HG02870 (cell line): ENCODE results near the gene EID3.
"Not testable (repeated sequence)": the region's sequence is repeated elsewhere in the genome, so short reads cannot be mapped to it uniquely, and the experiment has no call there.

Experiments
- ATAC-seq: cut with Tn5 transposase; IDR thresholded peaks from one replicate; pipeline ENCODE4 v1.9.1; 2021; ENCODE audit warnings: mild to moderate bottlenecking, moderate library complexity; ENCODE audit not compliant: unreplicated experiment

EID3 gene

DNA sequence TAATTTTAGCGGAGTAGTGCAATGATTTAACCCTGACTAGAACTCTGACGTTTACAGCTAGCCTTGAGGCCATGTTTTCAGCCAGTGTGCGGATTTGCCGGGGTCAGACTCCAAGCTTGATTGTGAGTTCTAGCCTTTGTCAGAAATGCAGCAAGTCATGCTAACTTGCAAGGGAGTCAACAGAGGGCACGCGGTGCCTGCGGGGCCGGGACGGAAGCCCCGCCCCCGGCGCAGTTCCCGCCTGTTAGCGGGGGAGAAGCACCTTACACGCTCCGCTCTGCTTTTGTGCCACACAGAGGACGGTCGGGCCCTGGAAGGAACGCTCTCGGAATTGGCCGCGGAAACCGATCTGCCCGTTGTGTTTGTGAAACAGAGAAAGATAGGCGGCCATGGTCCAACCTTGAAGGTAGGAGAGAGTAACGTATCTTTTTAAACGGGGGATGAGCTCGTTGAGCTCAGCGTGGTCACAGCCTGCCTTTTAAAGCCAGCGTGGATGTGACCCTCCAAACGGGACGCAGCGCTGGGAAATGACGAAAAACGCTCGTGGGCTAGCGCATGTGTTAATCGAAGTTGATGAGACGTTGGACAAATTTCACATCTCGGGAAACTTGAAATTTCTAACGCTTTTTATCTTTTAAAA is 14.8 kb upstream of the EID3 start:
- ATAC-seq: peak; percentile 44

DNA sequence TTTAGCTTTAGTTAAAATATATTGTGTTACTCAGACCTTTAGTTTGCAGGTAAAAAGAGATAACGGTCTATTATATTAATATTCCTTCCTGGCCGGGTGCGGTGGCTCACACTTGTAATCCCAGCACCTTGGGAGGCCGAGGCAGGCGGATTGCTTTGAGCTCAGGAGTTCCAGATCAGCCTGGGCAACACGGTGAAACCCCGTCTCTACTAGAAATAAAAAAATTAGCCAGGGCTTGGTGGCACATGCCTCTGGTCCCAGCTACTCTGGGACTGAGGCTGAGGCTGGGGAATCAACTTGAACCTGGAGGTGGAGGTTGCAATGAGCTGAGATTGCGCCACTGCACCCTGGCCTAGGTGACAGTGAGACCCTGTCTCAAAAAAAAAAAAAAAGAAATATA is 13.2 kb upstream of the EID3 start:
- no peak for ATAC-seq

DNA sequence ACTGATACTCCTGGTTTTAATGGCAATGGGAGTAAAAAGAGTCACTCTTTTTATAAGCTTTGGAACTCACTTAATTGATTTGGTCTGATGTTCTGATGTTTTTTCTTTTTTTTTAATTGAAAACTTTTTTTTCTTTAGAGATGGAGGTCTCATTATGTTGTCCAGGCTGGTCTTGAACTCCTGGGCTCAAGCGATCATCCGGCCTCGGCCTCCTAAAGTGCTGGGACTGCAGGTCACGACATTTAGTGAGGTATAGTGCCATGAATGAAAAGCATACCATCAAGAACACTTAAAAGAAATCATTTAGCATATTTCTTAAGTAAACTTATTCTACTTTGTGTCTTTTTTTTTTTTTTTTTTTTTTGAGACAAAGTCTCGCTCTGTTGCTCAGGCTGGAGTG is 12.7 kb upstream of the EID3 start:
- no peak for ATAC-seq

DNA sequence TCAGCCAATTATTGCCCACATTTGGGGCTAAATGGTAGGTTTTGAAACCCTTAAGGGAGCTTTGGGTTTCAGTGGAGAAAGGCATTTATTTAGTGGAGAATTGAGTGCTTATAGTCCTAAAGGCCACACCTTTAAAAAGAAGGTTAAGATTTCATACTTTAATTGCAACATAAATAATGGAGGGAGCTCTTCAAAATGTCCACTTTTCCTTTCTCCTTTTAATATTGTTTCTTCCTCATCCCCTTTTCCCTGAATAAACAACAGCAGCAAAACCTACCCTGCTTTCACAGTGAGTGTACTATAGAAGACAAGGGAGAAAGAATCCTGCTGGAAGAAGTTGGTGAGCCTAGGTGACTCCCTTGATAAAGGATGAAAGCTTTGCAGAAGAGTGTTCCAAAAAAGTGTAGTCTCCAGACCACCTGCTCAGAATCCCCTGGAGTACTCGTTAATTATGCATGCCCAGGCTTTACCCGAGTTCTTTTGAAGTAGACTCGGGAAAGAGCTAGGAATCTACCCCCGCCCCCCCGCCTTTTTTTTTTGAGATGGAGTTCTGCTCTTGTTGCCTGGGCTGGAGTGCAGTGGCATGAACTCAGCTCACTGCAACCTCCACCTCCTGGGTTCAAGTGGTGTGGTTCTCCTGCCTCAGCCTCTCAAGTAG is 11.5 kb upstream of the EID3 start:
- ATAC-seq: no peak

DNA sequence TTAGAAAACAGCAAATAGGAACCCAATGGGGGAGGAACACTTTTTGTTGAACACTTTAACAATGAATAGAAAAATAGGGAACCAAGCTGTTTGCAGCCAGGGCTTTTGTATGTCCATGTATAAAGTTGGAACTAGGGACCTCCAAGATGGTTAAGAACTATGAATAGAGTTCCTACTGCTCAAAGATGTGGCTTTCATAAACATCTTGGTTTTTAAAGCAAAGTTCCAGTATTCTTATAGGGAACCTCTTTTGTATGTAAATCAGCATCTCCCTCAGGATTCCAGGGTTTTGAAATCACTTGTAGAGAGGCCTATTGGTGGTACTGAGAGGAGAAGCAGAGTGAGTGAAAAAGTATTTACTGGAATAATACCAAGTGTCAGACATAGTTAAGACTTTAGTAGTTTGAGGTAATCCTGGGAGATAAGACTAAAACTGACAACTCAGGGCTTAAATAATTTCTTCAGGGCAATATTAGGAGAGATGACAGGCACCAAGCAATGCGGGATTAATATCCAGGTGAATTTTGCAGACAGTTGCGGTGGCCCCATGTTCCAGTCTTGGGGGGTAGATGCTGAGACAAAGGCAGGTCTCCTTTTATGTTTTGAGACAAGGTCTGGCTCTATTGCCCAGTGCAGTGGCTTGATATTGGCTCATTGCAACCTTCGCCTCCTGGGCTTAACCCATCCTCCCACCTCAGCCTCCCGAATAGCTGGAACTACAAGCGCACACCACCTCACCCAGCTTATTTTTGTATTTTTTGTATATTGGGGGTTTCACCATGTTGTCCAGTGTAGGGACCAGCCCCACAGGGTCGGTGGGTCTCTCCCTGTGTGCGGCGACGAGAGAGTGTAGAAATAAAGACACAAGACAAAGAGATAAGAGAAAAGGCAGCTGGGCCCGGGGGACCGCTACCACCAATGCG is 10.4 kb upstream of the EID3 start:
- no peak for ATAC-seq

DNA sequence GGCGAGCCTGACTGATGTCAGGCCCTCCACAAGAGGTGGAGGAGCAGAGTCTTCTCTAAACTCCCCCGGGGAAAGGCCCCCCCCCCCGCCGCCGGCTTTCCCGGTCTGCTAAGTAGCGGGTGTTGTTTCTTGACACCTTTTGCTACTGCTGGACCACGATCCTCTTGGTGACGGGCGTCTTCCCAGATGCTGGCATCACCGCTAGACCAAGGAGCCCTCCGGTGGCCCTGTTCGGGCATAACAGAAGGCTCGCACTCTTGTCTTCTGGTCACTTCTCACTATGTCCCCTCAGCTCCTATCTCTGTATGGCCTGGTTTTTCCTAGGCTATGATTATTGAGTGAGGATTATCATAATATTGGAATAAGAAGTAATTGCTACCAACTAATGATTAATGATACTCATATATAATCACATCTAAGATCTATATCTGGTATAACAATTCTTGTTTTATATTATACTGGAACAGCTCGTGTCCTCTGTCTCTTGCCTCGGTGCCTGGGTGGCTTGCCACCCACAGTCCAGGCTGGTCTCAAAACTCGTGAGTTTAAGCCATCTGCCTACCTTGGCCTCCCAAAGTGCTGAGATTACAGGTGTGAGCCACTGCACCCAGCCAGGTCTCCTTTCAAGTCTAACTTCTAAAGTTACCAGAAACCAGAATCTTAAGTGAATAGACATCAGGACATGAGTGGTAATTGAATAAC is 9.2 kb upstream of the EID3 start:
- ATAC-seq: not testable (repeated sequence)

DNA sequence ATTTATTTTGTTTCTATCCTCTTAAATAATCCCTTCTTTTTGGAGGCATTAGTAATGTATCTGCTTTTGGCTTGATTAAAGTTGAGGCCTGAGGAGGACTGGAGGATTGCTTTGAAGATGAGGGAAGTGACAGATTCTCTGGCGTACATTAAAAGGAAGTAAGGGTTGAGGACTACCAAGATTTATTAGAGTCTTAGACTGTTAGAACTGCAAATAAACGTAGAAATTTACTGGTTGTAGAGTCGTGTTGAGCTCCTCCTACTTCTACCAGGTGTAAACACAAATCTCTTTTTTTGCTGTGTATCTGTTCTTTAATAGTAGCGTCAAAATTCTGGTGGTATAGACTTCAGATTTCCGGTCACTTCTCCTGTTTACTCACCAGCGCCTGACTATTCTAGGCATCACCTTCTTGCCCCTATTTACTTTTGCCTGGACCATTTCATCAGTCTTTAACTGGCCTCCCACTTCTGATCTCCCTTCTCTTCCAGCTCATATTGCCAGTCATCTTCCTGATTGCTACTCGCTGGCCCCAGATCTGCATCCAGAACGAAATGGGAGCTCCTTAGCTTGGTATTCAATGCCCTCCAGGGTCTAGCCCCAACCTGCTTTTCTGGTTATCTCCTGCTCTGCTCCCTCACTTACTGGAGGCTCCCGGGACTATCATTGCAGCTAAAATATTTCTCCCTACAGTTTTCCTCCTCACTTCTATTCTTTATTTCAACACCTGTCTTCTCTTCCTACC is 8.4 kb upstream of the EID3 start:
- no peak for ATAC-seq

DNA sequence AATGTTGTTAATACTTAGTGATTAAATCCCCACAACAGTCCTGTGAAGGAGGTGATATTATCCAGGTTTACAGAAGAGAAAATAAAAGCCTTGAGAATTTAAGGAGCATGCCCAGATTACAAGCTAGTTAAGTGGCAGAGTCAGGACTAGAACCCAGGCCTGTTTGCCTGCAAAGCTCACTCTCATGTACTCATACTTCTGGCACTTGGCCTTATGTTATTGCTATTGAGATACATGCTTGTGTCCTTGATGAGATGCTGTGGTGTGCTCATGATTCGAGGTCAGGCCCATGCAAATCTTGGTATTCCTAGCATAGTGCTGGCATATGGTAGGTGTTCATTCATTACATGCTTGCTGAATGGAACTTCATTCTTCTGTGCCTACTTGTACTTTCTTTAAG is 7.6 kb upstream of the EID3 start:
- ATAC-seq: no peak

DNA sequence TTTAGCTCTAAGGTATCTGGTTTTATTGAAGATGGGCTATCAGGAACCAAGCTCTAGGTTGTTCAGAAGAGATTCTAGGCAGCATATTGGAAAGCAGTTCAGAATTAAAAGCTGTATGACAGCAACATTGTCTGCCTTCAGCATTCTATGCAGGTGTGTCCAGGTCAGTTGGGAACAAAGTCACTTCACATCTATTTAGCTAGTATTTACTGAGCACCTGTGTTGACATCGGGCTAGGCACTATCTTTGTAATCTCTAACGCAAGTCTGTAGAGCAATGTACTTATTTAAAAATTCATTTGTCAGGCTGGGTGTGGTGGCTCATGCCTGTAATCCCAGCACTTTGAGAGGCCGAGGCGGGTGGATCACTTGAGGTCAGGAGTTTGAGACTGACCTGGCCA is 6.8 kb upstream of the EID3 start:
- no peak for ATAC-seq

DNA sequence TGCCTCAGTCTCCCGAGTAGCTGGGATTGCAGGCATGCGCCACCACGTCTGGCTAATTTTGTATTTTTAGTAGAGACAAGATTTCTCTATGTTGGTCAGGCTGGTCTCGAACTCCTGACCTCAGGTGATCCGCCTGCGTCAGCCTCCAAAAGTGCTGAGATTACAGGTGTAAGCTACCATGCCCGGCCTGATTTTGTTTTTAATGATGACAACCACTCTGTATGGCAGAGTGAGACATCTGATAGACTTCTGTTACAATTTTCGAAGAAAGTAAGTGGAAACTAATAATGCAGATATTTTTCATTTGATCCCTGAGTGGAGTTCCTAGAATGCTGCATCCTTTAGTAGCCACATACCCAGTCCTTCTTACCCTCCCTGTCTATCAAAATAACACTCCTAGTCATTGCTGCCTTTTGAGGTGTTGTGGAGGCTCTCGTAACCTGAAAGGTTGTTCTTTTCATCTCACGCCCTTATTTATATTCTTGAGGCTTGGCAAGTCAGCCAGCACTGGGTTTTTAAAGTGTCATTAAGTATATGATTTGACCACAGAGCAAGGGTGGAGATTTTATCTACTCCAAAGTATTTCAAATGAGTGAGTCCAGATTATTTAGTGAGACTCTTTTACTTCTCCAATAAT is 5.9 kb upstream of the EID3 start:
- ATAC-seq: no peak

DNA sequence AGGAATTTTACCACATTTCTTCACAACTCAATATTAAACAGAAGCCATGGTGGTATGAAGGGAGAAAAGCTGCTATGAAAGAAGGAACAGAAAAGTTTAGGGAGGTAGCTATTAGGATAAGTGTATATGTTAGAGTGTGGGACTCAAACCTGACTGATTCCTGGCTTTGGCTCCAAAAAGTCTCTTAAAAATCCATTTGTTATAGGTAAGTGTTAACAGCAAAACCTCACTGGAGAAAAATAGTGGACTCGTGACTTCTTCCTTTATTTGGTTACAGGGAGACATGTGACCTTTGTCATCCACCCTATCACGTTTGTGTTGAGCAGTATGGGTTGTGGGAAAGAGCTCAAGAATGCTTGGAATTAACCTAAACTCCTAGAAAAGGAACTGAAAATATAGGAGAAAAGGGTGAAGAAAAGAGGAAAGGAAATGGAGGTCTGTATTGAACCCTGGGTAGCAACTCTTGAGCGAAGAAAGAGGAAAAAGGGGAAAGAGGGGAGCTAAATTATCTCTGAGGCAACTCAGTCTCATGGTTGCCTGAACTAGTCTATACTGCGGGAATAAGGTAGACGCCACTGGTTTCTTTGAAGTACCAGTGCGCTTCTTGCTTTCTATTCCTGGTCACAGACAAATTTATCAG is 3.6 kb upstream of the EID3 start:
- ATAC-seq: no peak

DNA sequence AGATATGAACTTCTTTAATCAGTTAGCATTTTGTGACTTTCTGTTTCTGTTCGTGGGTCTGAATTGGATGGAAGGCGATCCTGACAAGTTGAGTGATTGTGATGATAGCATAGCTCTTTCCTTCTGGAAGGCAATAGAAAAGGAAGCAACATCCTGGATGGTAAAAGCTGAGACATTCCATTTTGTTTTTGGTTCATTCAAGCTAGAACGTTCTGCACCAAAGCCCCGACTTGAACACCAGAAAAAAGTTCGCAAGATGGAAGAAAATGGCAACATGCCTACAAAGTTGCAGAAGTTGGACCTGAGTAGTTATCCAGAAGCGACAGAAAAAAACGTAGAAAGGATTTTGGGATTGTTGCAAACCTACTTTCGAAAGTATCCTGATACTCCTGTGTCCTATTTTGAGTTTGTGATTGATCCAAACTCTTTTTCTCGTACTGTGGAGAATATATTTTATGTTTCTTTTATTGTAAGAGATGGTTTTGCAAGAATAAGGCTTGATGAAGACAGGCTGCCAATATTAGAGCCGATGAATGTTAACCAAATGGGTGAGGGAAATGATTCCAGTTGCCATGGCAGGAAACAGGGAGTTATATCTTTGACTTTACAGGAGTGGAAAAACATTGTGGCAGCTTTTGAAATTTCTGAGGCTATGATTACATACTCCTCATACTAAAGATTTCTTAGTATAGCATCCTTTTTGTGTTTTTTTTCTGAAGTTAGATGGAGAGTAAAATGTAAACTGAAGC is 896 bp downstream of the EID3 start:
- ATAC-seq: no peak

DNA sequence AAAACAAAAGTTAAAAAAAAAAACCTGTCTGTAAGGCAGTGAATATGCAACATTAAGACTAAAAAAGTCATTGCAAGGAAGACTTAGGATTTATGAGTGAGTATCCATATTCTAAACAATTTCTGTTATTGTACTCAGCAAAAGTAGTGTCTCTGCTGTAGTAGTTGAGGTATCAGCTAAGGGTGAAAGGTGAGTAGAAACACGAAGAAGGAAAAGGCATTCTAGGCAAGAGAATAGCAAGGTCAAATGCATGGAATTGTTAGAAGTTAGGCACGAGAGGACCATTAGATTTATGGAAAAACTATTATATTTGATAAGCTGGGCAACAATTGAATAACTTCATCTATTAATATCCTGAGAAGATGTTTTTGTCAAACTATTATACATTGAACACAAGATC is 1.8 kb downstream of the EID3 start:
- ATAC-seq: no peak

DNA sequence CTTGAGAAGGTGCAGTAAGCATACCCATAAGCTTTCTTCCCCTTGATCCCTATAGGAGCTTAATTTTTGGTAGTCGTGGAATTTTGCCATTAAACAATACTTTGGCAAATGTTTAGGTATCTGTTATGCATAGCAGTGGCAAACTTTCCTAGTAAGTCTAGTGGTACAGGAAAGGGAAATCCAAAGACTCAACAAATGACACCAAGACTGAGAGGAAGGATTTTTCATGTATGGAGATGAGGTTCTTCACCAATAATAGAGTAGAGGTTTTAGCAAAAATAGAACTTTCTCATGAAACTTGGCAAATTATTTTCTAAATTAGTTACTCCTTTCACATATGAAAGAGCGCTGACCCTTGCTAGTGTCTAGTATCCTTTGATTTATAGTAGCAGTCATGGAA is 2.8 kb downstream of the EID3 start:
- ATAC-seq: no peak

DNA sequence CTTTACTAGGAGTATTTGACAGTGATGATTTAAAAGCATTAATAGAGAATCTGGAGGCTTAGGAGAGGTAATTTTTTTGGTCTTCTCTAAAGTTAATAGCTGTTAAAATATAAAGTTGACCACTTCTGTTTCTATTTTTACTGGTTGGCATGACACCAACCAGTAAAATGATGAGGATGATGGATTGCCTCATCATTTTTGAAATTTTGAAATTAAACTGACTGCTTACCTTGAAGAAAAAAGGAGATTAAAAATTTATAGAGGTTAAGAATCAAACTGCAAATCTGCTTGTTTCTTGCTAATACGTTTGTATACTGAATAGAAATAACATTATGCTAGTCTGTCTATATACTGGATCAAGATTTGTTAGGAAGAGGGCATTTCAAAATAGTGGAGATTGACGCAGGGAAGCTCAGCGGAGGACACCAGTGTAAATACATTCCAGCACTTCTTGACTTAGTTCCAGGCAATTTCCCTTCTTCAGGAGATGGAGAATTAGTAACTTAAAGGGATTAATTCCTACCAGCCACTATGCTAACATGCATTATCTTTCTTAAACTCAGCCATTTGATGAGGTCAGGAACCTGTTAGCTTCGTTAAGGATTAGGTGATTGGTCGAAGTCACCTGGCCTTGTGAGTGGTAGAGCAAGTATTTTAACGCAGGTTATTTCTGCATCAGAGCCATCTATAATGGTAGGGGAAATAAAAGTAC is 3.6 kb downstream of the EID3 start:
- no peak for ATAC-seq

DNA sequence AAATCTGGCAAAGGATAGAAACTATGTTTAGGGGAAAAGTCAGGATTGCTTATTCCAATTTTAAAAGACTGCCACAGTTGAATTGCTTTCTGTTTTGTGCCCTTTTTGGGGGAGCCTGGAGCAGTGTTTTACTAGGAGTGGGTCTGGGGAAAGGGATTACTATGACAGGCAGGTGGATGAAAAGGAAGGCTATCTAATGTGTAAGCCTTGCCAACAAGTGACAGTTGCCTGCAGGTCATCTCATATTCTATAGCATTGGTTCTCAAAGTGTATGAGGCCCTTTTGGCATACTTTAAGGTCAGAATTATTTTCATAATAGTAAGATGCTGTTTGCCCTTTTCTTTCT is 4.1 kb downstream of the EID3 start:
- no peak for ATAC-seq

DNA sequence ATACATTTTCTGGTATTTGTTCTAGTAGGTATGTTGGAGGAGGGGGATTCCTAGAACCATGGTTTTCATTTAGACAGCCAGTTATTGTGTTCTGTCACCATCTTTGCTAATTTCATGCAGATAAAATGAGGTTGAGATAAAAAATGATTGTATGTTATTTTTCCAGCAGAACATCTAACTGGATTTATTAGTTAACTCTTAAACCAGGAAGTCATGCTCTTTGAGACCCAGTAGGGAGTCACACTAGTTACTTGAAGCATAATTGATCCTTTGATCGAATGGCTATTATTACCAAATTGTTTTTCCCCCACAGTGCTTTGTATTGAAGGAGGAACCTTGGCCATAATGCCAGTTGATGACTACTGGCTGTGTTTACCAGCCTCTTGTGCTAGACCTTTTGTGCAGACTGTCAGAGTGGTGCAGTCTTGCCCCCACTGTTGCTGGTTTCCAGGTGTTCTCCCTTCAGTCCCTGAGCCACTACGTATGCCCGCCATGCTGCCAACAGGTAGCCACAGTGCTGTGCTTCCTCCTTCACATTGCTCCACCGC is 6.0 kb downstream of the EID3 start:
- no peak for ATAC-seq
